Left renal cortex interstitium (tissue), 4 donors: ENCODE data around the gene PI3. TPM values are rescaled to one million over a fixed set of nuclear protein-coding genes. Genes with fewer than 3 reads are reported as not detected.
A peak's percentile ranks its signal among the peaks of the same experiment; 100 is the strongest.
"Not testable (repeated sequence)": the region's sequence is repeated elsewhere in the genome, so short reads cannot be mapped to it uniquely, and the experiment has no call there.

Experiments used
- DNase-seq, 4 donors: peaks; one replicate each; pipeline ENCODE4 v3.0.0-alpha.2; 2013; ENCODE audit warnings: low read depth in 4 of 4, low spot score in 2 of 4, missing footprints in 1 of 4
- polyA plus RNA-seq, 4 donors: library from polyadenylated mRNA; unstranded; fragments of 120-200 nt; gene quantifications; one replicate each; pipeline ENCODE4 v1.2.1, GENCODE V29; 2013; ENCODE audit not compliant: insufficient read length in 4 of 4

Gene PI3
- polyA plus RNA-seq, result under 1 TPM in 1 of 4 donors, not detected in 3; 0.27 TPM

GRCh38 chr20:45174434-45175364 is at the start of gene PI3:
Gene PI3 (plus strand): TSS chr20:45174902. CDS start chr20:45174923, 21 bp downstream.
- DNase-seq, result no peak

GRCh38 chr20:45128099-45128498 is 46.6 kb upstream of the PI3 start:
- peak in 1 of 4 donors; percentile 19 for DNase-seq

- DNase-seq, result no peak
These were observed 37.8 kb upstream of the PI3 start for GRCh38 chr20:45136911-45137310.

GRCh38 chr20:45138561-45139300 is 36.0 kb upstream of the PI3 start:
- no peak for DNase-seq

- DNase-seq, result not testable (repeated sequence)
These were observed 34.8 kb upstream of the PI3 start for GRCh38 chr20:45139733-45140375.

- no peak for DNase-seq
These were observed 33.9 kb upstream of the PI3 start for GRCh38 chr20:45140836-45141235.

- no peak for DNase-seq
These were observed 25.6 kb upstream of the PI3 start for GRCh38 chr20:45149062-45149461.

GRCh38 chr20:45152405-45152804 is 22.3 kb upstream of the PI3 start:
- no peak for DNase-seq

- DNase-seq, result no peak
These were observed 21.6 kb upstream of the PI3 start for GRCh38 chr20:45153147-45153546.

GRCh38 chr20:45153752-45154151 is 20.9 kb upstream of the PI3 start:
- no peak for DNase-seq

GRCh38 chr20:45154183-45154582 is 20.5 kb upstream of the PI3 start:
- DNase-seq, result no peak

- DNase-seq, result not testable (repeated sequence)
These were observed 19.9 kb upstream of the PI3 start for GRCh38 chr20:45154794-45155193.

GRCh38 chr20:45156713-45157112 is 18.0 kb upstream of the PI3 start:
- DNase-seq, result no peak

GRCh38 chr20:45157962-45158361 is 16.7 kb upstream of the PI3 start:
- DNase-seq, result no peak

- no peak for DNase-seq
These were observed 11.5 kb upstream of the PI3 start for GRCh38 chr20:45163083-45163803.

- no peak for DNase-seq
These were observed 9.8 kb upstream of the PI3 start for GRCh38 chr20:45164906-45165305.

GRCh38 chr20:45173522-45173921 is 1.2 kb upstream of the PI3 start:
- no peak for DNase-seq

GRCh38 chr20:45176526-45177267 is 2.0 kb downstream of the PI3 start:
- no peak for DNase-seq

GRCh38 chr20:45179166-45179565 is 4.5 kb downstream of the PI3 start:
- no peak for DNase-seq

- no peak for DNase-seq
These were observed 6.9 kb downstream of the PI3 start for GRCh38 chr20:45181639-45182038.
